Heart left ventricle (tissue), 16 donors: ENCODE results near the gene CNFN. TPM values are rescaled to one million over a fixed set of nuclear protein-coding genes. Genes with fewer than 3 reads are reported as not detected.
A peak's percentile ranks its signal among the peaks of the same experiment; 100 is the strongest.

ENCODE experiments used
- ATAC-seq, 4 donors: fragments of 200-7000 bp; cut with Tn5 transposase; one replicate each; pipeline ENCODE4 v1.9.1; 2020 to 2022; ENCODE audit warnings: moderate library complexity in 4 of 4, mild to moderate bottlenecking in 3 of 4, moderate number of reproducible peaks in 1 of 4
- DNase-seq, 5 donors: peaks; one replicate each; pipeline ENCODE4 v3.0.0-alpha.2; 2020
- H3K27ac ChIP-seq, 12 donors: fragments of 200-600 bp; sonication (generic) in 4 of 12; one replicate each; pipeline versions ENCODE4 v1.5.0 to v1.8.0; 2016 to 2022; ENCODE audit warnings: mild to moderate bottlenecking in 2 of 12
- H3K27me3 ChIP-seq, 9 donors: fragments of 200-600 bp; sonication (generic) in 2 of 9; one replicate each; pipeline versions ENCODE4 v1.5.1 to v1.8.0; 2016 to 2022; ENCODE audit warnings: mild to moderate bottlenecking in 3 of 9
- H3K36me3 ChIP-seq, 9 donors: fragments of 200-600 bp; sonication (generic) in 2 of 9; one replicate each; pipeline versions ENCODE4 v1.5.0 to v1.8.0; 2018 to 2022; ENCODE audit warnings: mild to moderate bottlenecking in 2 of 9
- H3K4me1 ChIP-seq, 12 donors: fragments of 200-600 bp; sonication (generic) in 4 of 12; one replicate each; pipeline versions ENCODE4 v1.5.0 to v1.8.0; 2016 to 2022; ENCODE audit warnings: mild to moderate bottlenecking in 3 of 12
- H3K4me3 ChIP-seq, 12 donors: fragments of 200-600 bp; sonication (generic) in 4 of 12; one replicate each; pipeline versions ENCODE4 v1.5.0 to v1.8.0; 2017 to 2022; ENCODE audit warnings: mild to moderate bottlenecking in 9 of 12, moderate library complexity in 4 of 12
- H3K9me3 ChIP-seq, 12 donors: fragments of 200-600 bp; sonication (generic) in 4 of 12; one replicate each; pipeline versions ENCODE4 v1.5.0 to v1.8.0; 2016 to 2022; ENCODE audit warnings: mild to moderate bottlenecking in 1 of 12
- CTCF ChIP-seq, 12 donors: fragments of 200-600 bp; sonication (generic) in 4 of 12; IDR thresholded peaks; one replicate each; pipeline versions ENCODE4 v1.5.0 to v1.8.0; 2018 to 2022; ENCODE audit warnings: antibody characterized with exemption in 12 of 12, mild to moderate bottlenecking in 5 of 12
- POLR2A ChIP-seq, 2 donors: fragments of 450-650 bp; IDR thresholded peaks; one replicate each; pipeline ENCODE4 v1.6.1; 2017; ENCODE audit warnings: antibody characterized with exemption in 2 of 2, mild to moderate bottlenecking in 2 of 2, moderate library complexity in 2 of 2
- WGBS, 4 donors: extraction: QIAGEN DNeasy Blood & Tissue Kit in 2 of 4; methylation state at CpG; one replicate each; pipeline versions ENCODE4 v1.1.5 to v1.1.7; 2013 to 2018; 5-methylcytosine and 5-hydroxymethylcytosine counted together
- intact Hi-C, 10 donors: fragments of 100-400 bp; cut with DNase I; formaldehyde crosslinking; loops; one replicate each; pipeline versions ENCODE4 v1.11.1 to v1.14.2; 2022
- polyA plus RNA-seq, 2 donors: library from polyadenylated mRNA; stranded (reverse); fragments of 200-250 nt; gene quantifications; one replicate each; pipeline ENCODE4 v1.2.3, GENCODE V29; 2013
- total RNA-seq, 9 donors: library from RNA; depleted of rRNA in 2 of 9; stranded (reverse); fragments of >200 nt in 2 of 9; fragmentation: NEBNext Ultra II Directional in 3 of 9; extraction: Animal tissue kit (Norgen Biotek cat#: 25700) in 3 of 9; gene quantifications; one replicate each; pipeline versions ENCODE4 v1.1.0 to v1.2.4, GENCODE V29; 2016 to 2023
- donor health status: ischemic (EF 13 %, LVEDD 7.1; RV severe dilation, severe dysfunction).
- donor health status: healthy with polysubstance abuse.
- donor health status: DM: no; HTN: yes; CAD: no.
- donor health status: DM: no; HTN: no; CAD: no.
- donor health status: ischemic (EF 25% LVEDD 6.9; RV normal size, moderate dysfunction).
- donor health status: ischemic (EF 25% LVEDD 5.7; RV mildly dilated, moderate dysfunction).
- donor health status: healthy.
- donor health status: DM: yes; HTN: yes; CAD: no.
- donor health status: ischemic (EF 35%, LVEDD 5.7; RV mildly dilated, moderate dysfunction).
- donor health status: nonischemic (EF 11% LVEDD 7.7; RV severe dilation, severe dysfunction).
- donor health status: DM: yes; HTN: yes; CAD: no.
- donor health status: PGD.
- donor health status: ischemic (EF 29% LVEDD 5.4; RV normal size, mild dysfunction).
- donor health status: nonischemic (EF 23%, LVEDD 6.1; RV moderate dilation, normal function).

The CNFN gene
- total and polyA plus RNA-seq, 11 donors = 0.62 to 2.9 (median 1.1) TPM; not detected in 5

- Histone ChIP-seq H3K4me1 (no peaks in the 10 kb centered on the region), H3K9me3 (no peaks in the 10 kb centered on the region), H3K27ac (no peak overlapping the region), H3K36me3 (peaks cover 0 to 83% (median 56%) of the 10 kb centered on the region in 9 donors), H3K27me3 (no peaks in the 10 kb centered on the region), H3K4me3 (no peak overlapping the region)
- TF ChIP-seq POLR2A (IDR thresholded peaks at IDR 0.05) = no peak
- no peak for TF ChIP-seq CTCF (IDR thresholded peaks at IDR 0.05)
- ATAC-seq = no peak
- DNase-seq = no peak
- 91 to 95% (median 91%) methylated on average over 3 of the region's 3 CpGs for WGBS, 4 donors
- intact Hi-C loops = no loop called here
Measured at GRCh38 chr19:42350417-42350816, 39.7 kb downstream of the CNFN start.

- Histone ChIP-seq H3K4me3 (no peak overlapping the region), H3K27ac (no peak overlapping the region), H3K9me3 (no peaks in the 10 kb centered on the region), H3K4me1 (no peaks in the 10 kb centered on the region), H3K27me3 (no peaks in the 10 kb centered on the region), H3K36me3 (peaks cover 0 to 83% (median 61%) of the 10 kb centered on the region in 9 donors)
- intact Hi-C loops = no loop called here
- DNase-seq (peak in 1 of 5 donors; percentile 57), ATAC-seq (no peak)
- no peak for TF ChIP-seq POLR2A (IDR thresholded peaks at IDR 0.05)
- no peak for TF ChIP-seq CTCF (IDR thresholded peaks at IDR 0.05)
- 94 to 97% (median 95%) methylated on average over 12 to 14 of the region's 14 CpGs for whole genome bisulfite sequencing, 4 donors
Measured at GRCh38 chr19:42349378-42350107, 40.6 kb downstream of the CNFN start.

- Histone ChIP-seq H3K4me1 (no peaks in the 10 kb centered on the region), H3K27ac (no peak overlapping the region), H3K9me3 (no peaks in the 10 kb centered on the region), H3K27me3 (no peaks in the 10 kb centered on the region), H3K4me3 (no peak overlapping the region), H3K36me3 (peaks cover 0 to 79% (median 57%) of the 10 kb centered on the region in 9 donors)
- 96 to 97% (median 96%) methylated on average over 14 of the region's 14 CpGs for WGBS, 4 donors
- TF ChIP-seq CTCF (IDR thresholded peaks at IDR 0.05) = no peak
- TF ChIP-seq POLR2A (IDR thresholded peaks at IDR 0.05) = no peak
- DNase-seq (no peak), ATAC-seq (no peak)
- intact Hi-C loops = no loop called here
Measured at GRCh38 chr19:42348211-42348610, 41.9 kb downstream of the CNFN start.

- no peak overlapping the region for H3K4me3 ChIP-seq
- H3K9me3 ChIP-seq = no peaks in the 10 kb centered on the region
- DNase-seq (no peak), ATAC-seq (no peak)
- 90 to 92% (median 91%) methylated on average over 6 of the region's 6 CpGs for WGBS, 4 donors
- H3K36me3 ChIP-seq = peaks cover 0 to 77% (median 49%) of the 10 kb centered on the region in 9 donors
- no peak overlapping the region for H3K27ac ChIP-seq
- intact Hi-C loops = no loop called here
- no peaks in the 10 kb centered on the region for H3K27me3 ChIP-seq
- no peaks in the 10 kb centered on the region for H3K4me1 ChIP-seq
- no peak for TF ChIP-seq CTCF (IDR thresholded peaks at IDR 0.05)
Measured at GRCh38 chr19:42345191-42345812, 44.8 kb downstream of the CNFN start.
